ENCODE results near the gene DOK4.

DNA sequence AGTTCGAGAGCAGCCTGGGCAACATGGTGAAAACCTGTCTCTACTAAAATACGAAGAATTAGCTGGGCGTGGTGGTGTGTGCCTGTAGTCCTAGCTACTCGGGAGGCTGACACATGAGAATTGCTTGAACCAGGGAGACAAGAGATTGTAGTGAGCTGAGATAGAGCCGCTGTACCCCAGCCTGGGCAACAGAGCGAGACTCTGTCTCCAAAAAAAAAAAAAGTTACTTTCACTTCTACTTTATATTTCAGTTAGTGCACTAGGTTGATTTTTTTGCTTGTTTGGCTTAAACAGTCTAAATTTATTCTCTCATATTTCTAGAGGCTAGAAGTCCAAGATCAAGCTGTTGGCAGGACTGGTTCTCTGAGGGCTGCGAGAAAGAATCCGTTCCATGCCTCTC is 36.7 kb upstream of the DOK4 start:
- TF ChIP-seq YY1 (IDR thresholded peaks at IDR 0.05; ENCODE audit: insufficient read depth, insufficient read length) (no peak), SUZ12 (IDR thresholded peaks at IDR 0.05; ENCODE audit: extremely low read depth, insufficient read depth, insufficient read length) (no peak)

Data from NT2/D1 (cell line).